Stomach (tissue), 9 donors: Measurements from ENCODE around the gene ASPN. TPM values are rescaled to one million over a fixed set of nuclear protein-coding genes. Genes with fewer than 3 reads are reported as not detected.

Source experiments
- DNase-seq, 2 donors: peaks; one replicate each; pipeline versions ENCODE4 v3.0.0 to v3.0.0-alpha.2; 2013 to 2019
- H3K27ac ChIP-seq, 5 donors: fragments of 200-600 bp in 4 of 5; sonication (generic) in 4 of 5; one replicate each; pipeline ENCODE4 v1.5.1; 2013 to 2019; ENCODE audit warnings: mild to moderate bottlenecking in 1 of 5, moderate library complexity in 1 of 5
- H3K27me3 ChIP-seq, 3 donors: fragments of 200-600 bp; sonication (generic); one replicate each; pipeline ENCODE4 v1.5.1; 2017 to 2019; ENCODE audit warnings: mixed run types in 1 of 3
- H3K36me3 ChIP-seq, 4 donors: fragments of 200-600 bp; sonication (generic); 1 replicate in 3 of 4; 2 replicates in 1 of 4; pipeline ENCODE4 v1.5.1; 2016 to 2019
- H3K4me1 ChIP-seq, 4 donors: fragments of 200-600 bp; sonication (generic); one replicate each; pipeline ENCODE4 v1.5.1; 2016 to 2019
- H3K4me3 ChIP-seq, 4 donors: fragments of 200-600 bp; sonication (generic) in 3 of 4; one replicate each; pipeline ENCODE4 v1.5.1; 2016 to 2019; ENCODE audit warnings: mild to moderate bottlenecking in 1 of 4
- H3K9me3 ChIP-seq, 4 donors: fragments of 200-600 bp; sonication (generic); one replicate each; pipeline ENCODE4 v1.5.1; 2016 to 2019
- CTCF ChIP-seq, 7 experiments: fragments of 450-650 bp in 4 of 7; fragments of 200-600 bp in 3 of 7; sonication (generic) in 3 of 7; IDR thresholded peaks; one replicate each; pipeline ENCODE4 v1.5.1; 2016 to 2019; ENCODE audit warnings: antibody characterized with exemption in 7 of 7, control low read depth in 2 of 7, mild to moderate bottlenecking in 1 of 7
- EP300 ChIP-seq: sonication (generic); formaldehyde crosslinking; IDR thresholded peaks from one replicate; pipeline ENCODE4 v1.6.1; 2017; ENCODE audit warnings: antibody characterized with exemption
- POLR2A ChIP-seq, 4 donors: fragments of 450-650 bp; IDR thresholded peaks; one replicate each; pipeline ENCODE4 v1.6.1; 2016; ENCODE audit warnings: antibody characterized with exemption in 4 of 4, control low read depth in 2 of 4, mild to moderate bottlenecking in 1 of 4, moderate library complexity in 1 of 4
- POLR2AphosphoS5 ChIP-seq, 3 donors: sonication (generic); formaldehyde crosslinking; IDR thresholded peaks; one replicate each; pipeline ENCODE4 v1.6.1; 2016; ENCODE audit warnings: antibody characterized with exemption in 3 of 3
- WGBS, 5 donors: extraction: QIAGEN DNeasy Blood & Tissue Kit in 3 of 5; methylation state at CpG; one replicate each; pipeline versions ENCODE4 v1.1.5 to v1.1.7; 2013 to 2018; 5-methylcytosine and 5-hydroxymethylcytosine counted together
- intact Hi-C: fragments of 100-400 bp; cut with DNase I; formaldehyde crosslinking; loops from one replicate; pipeline ENCODE4 v1.15.1; 2023; ENCODE audit warnings: low total_unique reads
- polyA plus RNA-seq, 3 donors: library from polyadenylated mRNA; stranded (reverse); fragments of 200-250 nt; gene quantifications; one replicate each; pipeline ENCODE4 v1.2.3, GENCODE V29; 2013
- total RNA-seq, 5 donors: library from RNA; depleted of rRNA; stranded (reverse); fragments of >200 nt; gene quantifications; one replicate each; pipeline versions ENCODE4 v1.1.0 to v1.2.3, GENCODE V29; 2014 to 2016
- donor health status: healthy with polysubstance abuse.
- donor health status: Bipolar disorder and iron deficiency.
- donor health status: healthy.

ASPN gene
- total and polyA plus RNA-seq, 8 donors, result 0.29 to 179 (median 5.8) TPM

- 91 to 95% (median 92%) methylated on average over 4 of the region's 4 CpGs for WGBS, 5 donors
- DNase-seq, result no peak
- TF ChIP-seq POLR2A (IDR thresholded peaks at IDR 0.05), result no peak
- no peak for TF ChIP-seq POLR2AphosphoS5 (IDR thresholded peaks at IDR 0.05)
- TF ChIP-seq CTCF (IDR thresholded peaks at IDR 0.05), result no peak
- TF ChIP-seq EP300, result no peak
Observed at GRCh38 chr9:92527832-92528521, 45.7 kb upstream of the ASPN start.

GRCh38 chr9:92527291-92527828 is 45.1 kb upstream of the ASPN start:
- TF ChIP-seq CTCF (IDR thresholded peaks at IDR 0.05) (no peak), POLR2A (IDR thresholded peaks at IDR 0.05) (no peak), POLR2AphosphoS5 (IDR thresholded peaks at IDR 0.05) (no peak), EP300 (no peak)
- H3K27ac ChIP-seq, result no peak overlapping the region
- no peaks in the 10 kb centered on the region for H3K4me1 ChIP-seq
- no peak overlapping the region for H3K4me3 ChIP-seq
- peaks cover 0 to 6% (median 0%) of the 10 kb centered on the region in 4 donors for H3K9me3 ChIP-seq
- intact Hi-C loops, result no loop called here
- 92 to 96% (median 94%) methylated on average over 2 of the region's 2 CpGs for WGBS, 5 donors
- DNase-seq, result no peak
- no peaks in the 10 kb centered on the region for H3K36me3 ChIP-seq
- H3K27me3 ChIP-seq, result no peaks in the 10 kb centered on the region

More at GRCh38 chr9:92527832-92528521, 45.7 kb upstream of the ASPN start:
- no peaks in the 10 kb centered on the region for H3K4me1 ChIP-seq
- peaks cover 0 to 6% (median 0%) of the 10 kb centered on the region in 4 donors for H3K9me3 ChIP-seq
- intact Hi-C loops, result no loop called here
- H3K27me3 ChIP-seq, result no peaks in the 10 kb centered on the region
- no peaks in the 10 kb centered on the region for H3K36me3 ChIP-seq
- no peak overlapping the region for H3K4me3 ChIP-seq
- no peak overlapping the region for H3K27ac ChIP-seq

GRCh38 chr9:92525306-92525705 is 43.0 kb upstream of the ASPN start:
- Histone ChIP-seq H3K27ac (no peak overlapping the region), H3K36me3 (no peaks in the 10 kb centered on the region), H3K4me1 (no peaks in the 10 kb centered on the region), H3K27me3 (no peaks in the 10 kb centered on the region), H3K9me3 (no peaks in the 10 kb centered on the region), H3K4me3 (no peak overlapping the region)
- 94 to 98% (median 95%) methylated on average over 5 of the region's 5 CpGs for WGBS, 5 donors
- TF ChIP-seq EP300, result no peak
- no peak for TF ChIP-seq POLR2AphosphoS5 (IDR thresholded peaks at IDR 0.05)
- no peak for TF ChIP-seq POLR2A (IDR thresholded peaks at IDR 0.05)
- no peak for TF ChIP-seq CTCF (IDR thresholded peaks at IDR 0.05)
- DNase-seq, result no peak
- intact Hi-C loops, result no loop called here

- intact Hi-C loops, result no loop called here
- Histone ChIP-seq H3K4me3 (no peak overlapping the region), H3K27me3 (no peaks in the 10 kb centered on the region), H3K4me1 (no peaks in the 10 kb centered on the region), H3K36me3 (no peaks in the 10 kb centered on the region), H3K9me3 (no peaks in the 10 kb centered on the region), H3K27ac (no peak overlapping the region)
- no peak for DNase-seq
- TF ChIP-seq POLR2AphosphoS5 (IDR thresholded peaks at IDR 0.05), result no peak
- TF ChIP-seq CTCF (IDR thresholded peaks at IDR 0.05), result no peak
- TF ChIP-seq POLR2A (IDR thresholded peaks at IDR 0.05), result no peak
- TF ChIP-seq EP300, result no peak
- 97 to 100% (median 100%) methylated on average over 1 of the region's 1 CpG for whole genome bisulfite sequencing, 5 donors
Observed at GRCh38 chr9:92524881-92525280, 42.6 kb upstream of the ASPN start.
